ENCODE results near the gene MRPL11. TPM values are rescaled to one million over a fixed set of nuclear protein-coding genes. Genes with fewer than 3 reads are reported as not detected.

MRPL11 gene
- total and polyA plus RNA-seq, 4 donors = 27.6 to 54.5 (median 36.8) TPM

- Histone ChIP-seq H3K9me3 (ENCODE audit: control insufficient read depth, low read length) (no peaks in the 10 kb centered on the region), H3K4me3 (ENCODE audit: low read length in 2 of 2) (no peak overlapping the region), H3K27ac (ENCODE audit: low read depth in 1 of 2, low read length in 2 of 2) (no peak overlapping the region), H3K4me1 (ENCODE audit: control insufficient read depth in 1 of 2, insufficient read depth in 2 of 2, low read length in 2 of 2) (peaks cover 3 to 9% of the 10 kb centered on the region in 2 donors), H3K27me3 (ENCODE audit: control insufficient read depth in 1 of 2, insufficient read depth in 2 of 2, low read length in 1 of 2) (no peaks in the 10 kb centered on the region), H3K36me3 (ENCODE audit: control insufficient read depth in 1 of 2, insufficient read depth in 2 of 2, low read length in 1 of 2) (no peaks in the 10 kb centered on the region)
- DNase-seq (no peak), ATAC-seq (ENCODE audit: low FRiP score) (no peak)
- intact Hi-C loops (cut with DNase I) = no loop called here
- 52% methylated on average over 11 of the region's 11 CpGs for WGBS, 2 donors
Measured at GRCh38 chr11:66417000-66417399, 21.6 kb downstream of the MRPL11 start.

DNA sequence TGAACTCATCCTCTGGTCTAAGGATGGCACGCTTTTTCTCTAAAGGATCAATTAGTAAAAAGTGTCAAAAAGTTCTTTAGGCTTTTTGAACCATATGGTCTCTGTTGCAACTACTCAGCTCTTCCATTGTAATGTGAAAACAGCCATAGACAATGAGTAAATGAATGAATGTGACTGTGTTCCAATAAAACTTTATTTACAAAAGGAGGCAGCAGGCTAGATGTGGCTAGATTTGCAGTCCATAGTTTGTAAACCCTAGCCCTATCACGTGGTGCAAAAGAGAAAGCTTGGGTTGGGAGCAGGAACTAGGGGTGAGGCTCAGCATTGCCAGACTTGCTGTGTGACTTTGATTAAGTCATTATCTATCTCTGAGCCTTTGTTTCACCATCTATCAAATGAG is 23.2 kb downstream of the MRPL11 start:
- Histone ChIP-seq H3K4me1 (ENCODE audit: control insufficient read depth in 1 of 2, insufficient read depth in 2 of 2, low read length in 2 of 2) (peaks cover 3 to 9% of the 10 kb centered on the region in 2 donors), H3K4me3 (ENCODE audit: low read length in 2 of 2) (no peak overlapping the region), H3K9me3 (ENCODE audit: control insufficient read depth, low read length) (no peaks in the 10 kb centered on the region), H3K27me3 (ENCODE audit: control insufficient read depth in 1 of 2, insufficient read depth in 2 of 2, low read length in 1 of 2) (no peaks in the 10 kb centered on the region), H3K36me3 (ENCODE audit: control insufficient read depth in 1 of 2, insufficient read depth in 2 of 2, low read length in 1 of 2) (no peaks in the 10 kb centered on the region), H3K27ac (ENCODE audit: low read depth in 1 of 2, low read length in 2 of 2) (no peak overlapping the region)
- ATAC-seq (ENCODE audit: low FRiP score) = no peak
- no peak for DNase-seq
- intact Hi-C loops (cut with DNase I) = no loop called here
- WGBS, 2 donors = 84 to 87% methylated on average over 2 of the region's 2 CpGs

DNA sequence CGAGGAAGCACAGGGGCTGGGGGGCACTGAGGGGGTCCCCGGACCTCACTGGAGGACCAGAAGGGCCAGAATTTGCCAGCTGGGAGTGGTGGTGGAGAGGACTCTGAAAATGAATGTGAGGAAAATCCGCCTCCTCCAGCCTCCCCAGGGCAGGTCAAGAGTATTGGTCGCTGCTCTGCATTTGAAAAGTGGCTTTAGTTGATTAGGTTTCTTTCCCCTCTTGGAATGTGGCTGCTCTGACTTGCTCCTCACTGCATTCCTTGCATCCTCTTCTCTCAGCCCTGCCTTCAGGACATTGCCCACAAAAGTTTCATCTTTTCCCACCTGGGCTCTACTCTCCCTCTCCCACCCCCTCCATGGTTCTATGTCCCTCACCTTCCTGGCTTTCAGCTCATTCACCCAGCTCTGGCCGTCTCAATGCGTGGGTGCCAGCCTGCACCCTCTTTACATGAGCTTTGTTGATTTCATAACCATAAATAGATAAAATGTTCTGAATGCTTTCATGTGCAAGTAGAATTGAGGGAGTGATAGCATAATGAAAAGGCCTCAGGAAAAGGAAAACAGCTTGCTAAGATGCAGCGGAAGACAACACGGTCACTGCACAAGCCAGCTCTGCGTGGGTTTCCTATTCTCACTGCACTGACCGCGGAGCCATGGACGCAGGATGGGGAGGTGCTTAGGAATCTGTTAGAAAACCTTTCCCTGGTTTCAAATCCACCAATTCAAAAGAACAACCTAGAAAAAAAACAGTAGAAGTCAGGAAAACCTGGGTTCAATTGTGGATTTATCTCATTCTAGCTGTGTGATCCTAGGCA is 24.3 kb downstream of the MRPL11 start:
- Histone ChIP-seq H3K27ac (ENCODE audit: low read depth in 1 of 2, low read length in 2 of 2) (no peak overlapping the region), H3K4me1 (ENCODE audit: control insufficient read depth in 1 of 2, insufficient read depth in 2 of 2, low read length in 2 of 2) (peaks cover 3% of the 10 kb centered on the region in 2 donors), H3K36me3 (ENCODE audit: control insufficient read depth in 1 of 2, insufficient read depth in 2 of 2, low read length in 1 of 2) (no peaks in the 10 kb centered on the region), H3K9me3 (ENCODE audit: control insufficient read depth, low read length) (no peaks in the 10 kb centered on the region), H3K27me3 (ENCODE audit: control insufficient read depth in 1 of 2, insufficient read depth in 2 of 2, low read length in 1 of 2) (no peaks in the 10 kb centered on the region), H3K4me3 (ENCODE audit: low read length in 2 of 2) (no peak overlapping the region)
- intact Hi-C loops (cut with DNase I) = no loop called here
- DNase-seq = no peak
- ATAC-seq (ENCODE audit: low FRiP score) = no peak
- 83 to 84% methylated on average over 12 of the region's 12 CpGs for WGBS, 2 donors

DNA sequence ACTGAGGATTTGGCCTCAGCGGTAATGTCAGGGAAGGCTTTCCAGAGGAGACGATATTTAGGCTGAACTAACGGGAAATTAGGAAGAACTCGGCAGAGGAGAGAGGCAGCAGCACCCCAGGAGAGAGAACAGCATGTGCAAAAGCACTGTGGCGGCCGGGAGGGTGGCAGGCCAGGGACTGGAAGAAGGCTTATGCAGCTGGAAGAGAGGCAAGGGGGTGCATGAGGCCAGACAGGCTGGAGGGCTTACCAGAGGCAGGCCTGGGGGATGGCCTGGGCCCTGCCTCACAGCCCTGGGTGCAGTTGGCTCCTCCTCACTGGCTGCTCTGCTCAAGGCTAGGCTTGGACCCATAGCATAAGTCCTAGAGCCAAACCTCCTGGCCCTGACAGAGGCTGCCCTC is 25.5 kb downstream of the MRPL11 start:
- H3K9me3 ChIP-seq (ENCODE audit: control insufficient read depth, low read length) = no peaks in the 10 kb centered on the region
- H3K4me3 ChIP-seq (ENCODE audit: low read length in 2 of 2) = no peak overlapping the region
- no peaks in the 10 kb centered on the region for H3K4me1 ChIP-seq (ENCODE audit: control insufficient read depth in 1 of 2, insufficient read depth in 2 of 2, low read length in 2 of 2)
- no peak for ATAC-seq (ENCODE audit: low FRiP score)
- no peaks in the 10 kb centered on the region for H3K27me3 ChIP-seq (ENCODE audit: control insufficient read depth in 1 of 2, insufficient read depth in 2 of 2, low read length in 1 of 2)
- intact Hi-C loops (cut with DNase I) = no loop called here
- WGBS, 2 donors = 93% methylated on average over 6 of the region's 6 CpGs
- H3K36me3 ChIP-seq (ENCODE audit: control insufficient read depth in 1 of 2, insufficient read depth in 2 of 2, low read length in 1 of 2) = no peaks in the 10 kb centered on the region
- no peak for DNase-seq
- no peak overlapping the region for H3K27ac ChIP-seq (ENCODE audit: low read depth in 1 of 2, low read length in 2 of 2)

GRCh38 chr11:66412110-66412509 is 26.5 kb downstream of the MRPL11 start:
- intact Hi-C loops (cut with DNase I) = no loop called here
- WGBS, 2 donors = 40 to 41% methylated on average over 4 to 7 of the region's 7 CpGs
- H3K4me1 ChIP-seq (ENCODE audit: control insufficient read depth in 1 of 2, insufficient read depth in 2 of 2, low read length in 2 of 2) = no peaks in the 10 kb centered on the region
- no peaks in the 10 kb centered on the region for H3K9me3 ChIP-seq (ENCODE audit: control insufficient read depth, low read length)
- ATAC-seq (ENCODE audit: low FRiP score) (no peak), DNase-seq (no peak)
- no peaks in the 10 kb centered on the region for H3K36me3 ChIP-seq (ENCODE audit: control insufficient read depth in 1 of 2, insufficient read depth in 2 of 2, low read length in 1 of 2)
- H3K4me3 ChIP-seq (ENCODE audit: low read length in 2 of 2) = no peak overlapping the region
- H3K27ac ChIP-seq (ENCODE audit: low read depth in 1 of 2, low read length in 2 of 2) = no peak overlapping the region
- no peaks in the 10 kb centered on the region for H3K27me3 ChIP-seq (ENCODE audit: control insufficient read depth in 1 of 2, insufficient read depth in 2 of 2, low read length in 1 of 2)

DNA sequence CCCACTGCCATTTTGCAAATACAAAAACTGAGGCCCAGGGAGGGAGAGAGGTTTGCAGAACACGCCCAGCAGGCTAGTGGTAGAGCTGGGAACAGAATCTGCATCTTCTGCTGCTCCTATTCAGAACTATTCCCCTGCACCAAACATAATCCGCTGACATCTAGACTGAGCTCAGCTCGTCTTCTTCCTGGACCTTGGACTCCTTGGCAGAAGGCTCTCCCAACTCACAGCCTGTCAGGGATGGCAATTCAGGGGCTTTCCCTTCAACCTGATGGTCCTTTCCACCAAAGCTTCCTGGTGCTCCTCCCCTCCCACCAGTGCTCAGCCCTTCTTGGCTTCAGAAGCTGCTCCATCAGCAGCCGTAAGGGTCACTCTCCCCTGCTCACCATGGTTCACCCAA is 27.3 kb downstream of the MRPL11 start:
- Histone ChIP-seq H3K36me3 (ENCODE audit: control insufficient read depth in 1 of 2, insufficient read depth in 2 of 2, low read length in 1 of 2) (no peaks in the 10 kb centered on the region), H3K9me3 (ENCODE audit: control insufficient read depth, low read length) (no peaks in the 10 kb centered on the region), H3K27me3 (ENCODE audit: control insufficient read depth in 1 of 2, insufficient read depth in 2 of 2, low read length in 1 of 2) (no peaks in the 10 kb centered on the region), H3K27ac (ENCODE audit: low read depth in 1 of 2, low read length in 2 of 2) (no peak overlapping the region), H3K4me3 (ENCODE audit: low read length in 2 of 2) (no peak overlapping the region), H3K4me1 (ENCODE audit: control insufficient read depth in 1 of 2, insufficient read depth in 2 of 2, low read length in 2 of 2) (no peaks in the 10 kb centered on the region)
- intact Hi-C loops (cut with DNase I) = no loop called here
- DNase-seq (no peak), ATAC-seq (ENCODE audit: low FRiP score) (no peak)
- 49 to 52% methylated on average over 4 of the region's 4 CpGs for WGBS, 2 donors

DNA sequence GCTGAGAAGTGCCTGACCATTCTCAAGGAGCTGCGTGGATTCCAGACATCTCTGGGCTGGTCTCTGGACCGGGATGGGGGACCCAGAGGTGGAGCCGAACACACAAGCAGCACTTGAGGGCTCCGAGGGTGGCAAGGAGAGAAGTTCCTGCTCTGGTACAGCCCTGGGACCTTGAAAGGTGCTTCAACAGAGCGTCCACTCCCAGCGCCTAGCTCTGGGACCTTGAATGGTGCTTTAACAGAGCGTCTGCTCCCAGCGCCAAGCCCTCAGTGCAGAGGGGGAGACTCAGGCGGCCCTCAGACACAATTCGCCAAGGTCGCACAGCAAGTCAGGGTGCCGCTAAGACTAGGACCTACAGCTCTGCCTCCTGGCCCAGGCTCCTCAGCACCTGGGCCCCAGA is 28.5 kb downstream of the MRPL11 start:
- H3K4me1 ChIP-seq (ENCODE audit: control insufficient read depth in 1 of 2, insufficient read depth in 2 of 2, low read length in 2 of 2) = no peaks in the 10 kb centered on the region
- no peaks in the 10 kb centered on the region for H3K36me3 ChIP-seq (ENCODE audit: control insufficient read depth in 1 of 2, insufficient read depth in 2 of 2, low read length in 1 of 2)
- WGBS, 2 donors = 93 to 95% methylated on average over 12 of the region's 12 CpGs
- intact Hi-C loops (cut with DNase I) = no loop called here
- no peak for ATAC-seq (ENCODE audit: low FRiP score)
- H3K27me3 ChIP-seq (ENCODE audit: control insufficient read depth in 1 of 2, insufficient read depth in 2 of 2, low read length in 1 of 2) = no peaks in the 10 kb centered on the region
- H3K9me3 ChIP-seq (ENCODE audit: control insufficient read depth, low read length) = no peaks in the 10 kb centered on the region
- no peak overlapping the region for H3K4me3 ChIP-seq (ENCODE audit: low read length in 2 of 2)
- no peak for DNase-seq
- no peak overlapping the region for H3K27ac ChIP-seq (ENCODE audit: low read depth in 1 of 2, low read length in 2 of 2)

- 17 to 18% methylated on average over 13 to 15 of the region's 15 CpGs for WGBS, 2 donors
- Histone ChIP-seq H3K4me1 (ENCODE audit: control insufficient read depth in 1 of 2, insufficient read depth in 2 of 2, low read length in 2 of 2) (no peaks in the 10 kb centered on the region), H3K27ac (ENCODE audit: low read depth in 1 of 2, low read length in 2 of 2) (no peak overlapping the region), H3K27me3 (ENCODE audit: control insufficient read depth in 1 of 2, insufficient read depth in 2 of 2, low read length in 1 of 2) (no peaks in the 10 kb centered on the region), H3K4me3 (ENCODE audit: low read length in 2 of 2) (no peak overlapping the region), H3K9me3 (ENCODE audit: control insufficient read depth, low read length) (no peaks in the 10 kb centered on the region), H3K36me3 (ENCODE audit: control insufficient read depth in 1 of 2, insufficient read depth in 2 of 2, low read length in 1 of 2) (no peaks in the 10 kb centered on the region)
- DNase-seq (no peak), ATAC-seq (ENCODE audit: low FRiP score) (no peak)
- intact Hi-C loops (cut with DNase I) = loop anchor here (5.0 to 10.0 kb wide), 2 partner anchors 33 to 276 kb away; no protein-coding TSS in a partner anchor
Measured at GRCh38 chr11:66409226-66409625, 29.4 kb downstream of the MRPL11 start.
